Right lung (tissue), 10 donors: ENCODE results near the gene PROCA1. TPM values are rescaled to one million over a fixed set of nuclear protein-coding genes. Genes with fewer than 3 reads are reported as not detected.

ENCODE experiments used
- DNase-seq, 2 donors: peaks; one replicate each; pipeline ENCODE4 v3.0.0-alpha.2; 2013
- long read RNA-seq, 8 donors: transcript quantifications; one replicate each; lab custom pipeline, GENCODE V29; 2026
- polyA plus RNA-seq, 5 donors: library from polyadenylated mRNA; unstranded; fragments of 120-200 nt; gene quantifications; one replicate each; pipeline versions ENCODE4 v1.2.1 to v1.2.3, GENCODE V29; 2013; ENCODE audit warnings: inconsistent platforms in 1 of 5, low replicate concordance in 1 of 5; ENCODE audit not compliant: insufficient read length in 5 of 5, insufficient read depth in 1 of 5

PROCA1 gene
- 1 to 10 TPM; 5.7 to 7.1 (median 6.6) TPM for polyA plus RNA-seq
- long read RNA-seq, donor 1, partial matches to known transcripts, result 2,518 of 6,527 reads
- long read RNA-seq, donor 1, other reads (novel, unspliced or antisense), result 4,009 of 6,527 reads
- long read RNA-seq, donor 2, result 0 reads
- long read RNA-seq, donor 3, partial matches to known transcripts, result 0 of 2 reads
- long read RNA-seq, donor 3, other reads (novel, unspliced or antisense), result 0 of 2 reads
- long read RNA-seq, donor 4, partial matches to known transcripts, result 4,071 of 4,146 reads
- long read RNA-seq, donor 4, other reads (novel, unspliced or antisense), result 75 of 4,146 reads
- long read RNA-seq, donor 5, partial matches to known transcripts, result 0 of 2 reads
- long read RNA-seq, donor 5, other reads (novel, unspliced or antisense), result 0 of 2 reads
- long read RNA-seq, donor 6, partial matches to known transcripts, result 5,022 of 5,365 reads
- long read RNA-seq, donor 6, other reads (novel, unspliced or antisense), result 341 of 5,365 reads
- long read RNA-seq, donor 7, partial matches to known transcripts, result 4,949 of 5,182 reads
- long read RNA-seq, donor 7, other reads (novel, unspliced or antisense), result 233 of 5,182 reads
- long read RNA-seq, donor 8, result 0 reads

DNA sequence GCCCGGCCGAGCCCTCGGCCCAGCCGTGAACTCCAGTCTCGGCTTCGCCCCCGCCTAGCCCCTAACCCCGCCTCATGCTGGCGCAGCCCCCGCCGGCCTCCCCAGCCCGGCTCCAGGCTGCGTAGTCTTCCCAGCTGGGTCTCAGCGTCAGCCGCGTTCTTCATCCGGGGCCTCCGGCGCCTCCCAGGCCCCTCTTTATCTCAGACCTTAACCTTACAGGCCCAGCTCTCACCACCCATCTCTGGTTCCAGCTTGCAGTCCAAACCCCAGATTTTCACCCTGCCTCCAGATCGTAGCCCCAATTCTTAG, at the start of gene PROCA1:
Gene PROCA1 (minus strand): TSS at position 166 of the 309 bp plus-strand sequence. CDS start 228 bp downstream, outside the sequence.
- DNase-seq, result no peak

DNA sequence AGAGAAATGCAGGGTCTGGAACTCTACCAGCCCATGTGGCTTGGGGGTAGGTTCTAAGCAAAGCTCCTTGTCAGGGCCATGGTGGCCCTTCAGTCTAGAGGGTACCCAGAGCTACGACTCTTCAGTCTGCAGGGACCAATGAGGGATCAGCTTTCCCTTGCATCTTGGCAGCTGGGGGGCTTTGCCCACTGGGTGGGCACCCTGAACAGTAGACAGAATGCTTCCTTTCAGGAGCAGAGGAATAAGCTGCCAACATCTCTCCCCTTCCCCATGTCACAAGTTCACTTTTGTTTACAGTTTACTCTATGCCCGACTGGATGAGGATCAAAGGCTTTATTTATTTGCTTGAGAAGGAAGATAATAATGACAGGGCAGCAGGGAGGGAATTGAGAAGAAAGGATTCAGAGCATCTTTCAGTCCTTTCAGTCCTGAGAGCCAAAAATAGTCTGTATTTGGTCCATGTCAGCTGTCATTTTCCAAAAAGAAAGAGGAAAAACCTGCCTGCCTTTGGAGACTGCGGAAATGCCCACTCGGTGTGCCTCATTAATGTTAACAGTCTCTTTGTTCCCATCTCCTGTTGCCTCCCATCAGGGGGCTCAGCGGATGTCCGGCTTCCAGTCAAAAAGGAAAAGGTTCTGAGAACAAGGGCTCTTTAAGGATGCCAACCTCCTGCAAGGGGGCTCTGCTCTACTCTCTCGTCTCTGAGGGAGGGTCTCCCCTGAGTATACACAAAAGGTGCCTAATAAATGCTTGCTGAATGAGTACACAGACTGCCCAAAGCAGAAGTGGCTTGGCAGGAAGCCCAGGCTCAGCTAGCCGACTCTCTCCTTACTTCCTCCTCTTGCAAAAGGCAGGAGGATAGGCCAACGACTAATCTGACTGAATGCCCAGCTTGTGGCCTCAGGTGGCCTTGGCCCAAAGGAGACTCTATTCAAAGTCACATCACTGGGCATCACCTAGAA, 49.2 kb upstream of the PROCA1 start:
- peak in 1 of 2 donors; percentile 18 for DNase-seq

DNA sequence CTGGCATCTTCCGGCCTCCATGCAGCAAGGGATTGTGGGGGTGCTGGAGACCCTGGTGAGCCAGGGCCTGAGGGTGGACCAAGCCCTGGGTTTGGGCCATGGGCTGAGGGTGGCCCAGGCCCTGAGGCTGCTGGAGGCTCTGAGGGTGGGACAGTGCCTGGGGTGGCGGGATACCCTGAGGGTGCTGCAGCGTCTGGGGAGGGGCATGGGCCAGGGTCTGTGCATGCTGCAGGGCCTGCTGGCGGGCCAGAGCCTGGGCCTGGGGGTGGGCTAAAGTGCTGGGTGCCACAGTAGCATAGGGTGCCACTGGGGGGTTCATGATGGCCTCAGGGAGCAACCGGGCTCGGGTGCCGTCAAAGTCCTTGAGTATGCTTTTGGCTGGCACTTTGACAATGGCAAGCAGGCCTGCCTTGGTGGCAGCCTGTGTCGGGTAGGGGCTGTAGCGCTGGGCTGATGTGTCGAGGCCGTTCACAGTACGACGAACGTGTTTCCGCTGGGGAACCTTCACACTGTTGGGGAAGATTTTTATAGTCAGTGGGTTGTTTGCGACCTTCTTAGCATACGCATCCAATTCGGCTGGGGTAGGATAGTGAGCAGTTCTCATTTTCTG, 47.7 kb upstream of the PROCA1 start:
- DNase-seq, result no peak

- no peak for DNase-seq
Measured at GRCh38 chr17:28758411-28759121, 46.9 kb upstream of the PROCA1 start.

- no peak for DNase-seq
Measured at GRCh38 chr17:28756049-28756804, 44.5 kb upstream of the PROCA1 start.

DNA sequence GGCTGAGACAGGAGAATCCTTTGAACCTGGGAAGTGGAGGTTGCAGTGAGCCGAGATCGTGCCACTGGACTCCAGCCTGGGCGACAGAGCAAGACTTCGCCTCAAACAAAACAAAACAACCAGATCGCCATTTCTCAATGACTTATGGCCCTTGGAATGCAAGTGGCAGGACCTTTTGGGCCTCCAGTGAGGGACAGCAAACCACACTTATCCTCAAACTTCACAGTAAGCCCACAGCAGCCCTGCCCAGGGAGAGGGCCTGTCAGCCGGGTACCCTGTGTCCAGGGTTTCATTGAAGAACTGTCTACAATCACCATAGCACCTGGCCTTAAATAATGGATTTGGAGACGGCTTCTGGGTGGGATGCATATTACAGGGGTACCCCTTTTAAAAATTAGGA, 43.8 kb upstream of the PROCA1 start:
- DNase-seq, result no peak

DNA sequence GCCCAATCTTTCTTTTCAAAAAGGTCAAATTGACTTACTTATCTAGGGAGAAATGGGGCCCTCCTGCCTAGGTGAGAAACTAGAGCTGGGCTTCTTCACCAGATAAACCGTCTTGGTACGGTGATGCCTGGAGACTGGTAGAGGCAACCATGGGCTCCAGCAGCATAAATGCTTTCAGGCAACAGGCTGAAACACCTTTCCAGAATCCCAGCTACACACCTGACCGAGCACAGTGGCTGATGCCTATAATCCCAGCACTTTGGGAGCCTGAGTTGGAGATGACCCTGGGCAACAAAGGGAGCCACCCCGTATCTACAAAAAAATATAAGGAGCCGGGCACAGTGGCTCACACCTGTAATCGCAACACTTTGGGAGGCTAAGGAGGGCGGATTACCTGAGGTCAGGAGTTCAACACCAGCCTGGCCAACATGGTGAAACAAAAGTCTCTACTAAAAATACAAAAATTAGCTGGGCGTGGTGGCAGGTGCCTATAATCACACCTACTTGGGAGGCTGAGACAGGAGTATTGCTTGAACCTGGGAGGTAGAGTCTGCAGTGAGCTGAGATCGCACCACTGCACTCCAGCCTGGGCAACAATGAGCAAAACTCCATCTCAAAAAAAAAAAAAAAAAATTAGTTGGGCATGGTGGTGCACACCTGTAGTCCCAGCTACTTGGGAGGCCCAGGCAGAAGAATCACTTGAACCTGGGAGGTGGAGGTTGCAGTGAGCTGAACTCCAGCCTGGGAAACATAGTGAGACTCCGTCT, 40.1 kb upstream of the PROCA1 start:
- DNase-seq, result no peak

- peak; percentile 76 to 87 for DNase-seq
Measured at GRCh38 chr17:28750178-28751047, 38.7 kb upstream of the PROCA1 start.

- no peak for DNase-seq
Measured at GRCh38 chr17:28749516-28750177, 38.0 kb upstream of the PROCA1 start.

- DNase-seq, result no peak
Measured at GRCh38 chr17:28748852-28749515, 37.3 kb upstream of the PROCA1 start.

- DNase-seq, result no peak
Measured at GRCh38 chr17:28747801-28748750, 36.4 kb upstream of the PROCA1 start.

DNA sequence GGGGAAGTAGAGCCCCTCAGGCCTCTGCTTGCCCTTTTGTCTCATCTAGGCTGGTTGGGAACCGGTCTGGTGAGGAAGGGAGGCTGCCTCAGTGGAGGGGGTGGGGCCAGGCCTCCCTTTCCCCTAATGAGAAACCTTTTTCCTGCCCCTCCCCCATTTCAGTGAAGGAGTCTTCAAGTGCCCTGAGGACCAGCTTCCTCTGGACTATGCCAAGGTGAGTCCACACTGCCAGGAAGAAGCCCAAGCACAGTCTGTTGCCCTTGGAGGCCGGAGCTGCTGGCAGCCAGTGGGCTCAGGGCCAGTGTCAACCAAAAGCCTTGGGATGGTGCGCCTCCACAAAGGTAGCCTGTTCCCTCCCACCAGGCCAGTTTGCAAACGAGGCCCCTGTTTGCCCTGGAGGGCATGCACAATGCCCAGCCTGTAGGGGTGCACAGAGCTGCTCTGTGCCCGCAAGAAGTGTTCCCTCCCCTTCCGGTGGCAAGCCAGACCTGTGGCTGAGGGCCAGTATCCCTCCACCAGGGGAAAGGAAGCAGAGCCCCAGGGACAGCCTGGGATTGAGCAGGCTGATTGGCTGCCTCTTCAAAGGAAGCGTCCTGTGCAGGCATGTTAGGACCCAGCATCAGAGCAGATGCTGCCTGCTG, 35.5 kb upstream of the PROCA1 start:
- peak; percentile 74 to 75 for DNase-seq

DNA sequence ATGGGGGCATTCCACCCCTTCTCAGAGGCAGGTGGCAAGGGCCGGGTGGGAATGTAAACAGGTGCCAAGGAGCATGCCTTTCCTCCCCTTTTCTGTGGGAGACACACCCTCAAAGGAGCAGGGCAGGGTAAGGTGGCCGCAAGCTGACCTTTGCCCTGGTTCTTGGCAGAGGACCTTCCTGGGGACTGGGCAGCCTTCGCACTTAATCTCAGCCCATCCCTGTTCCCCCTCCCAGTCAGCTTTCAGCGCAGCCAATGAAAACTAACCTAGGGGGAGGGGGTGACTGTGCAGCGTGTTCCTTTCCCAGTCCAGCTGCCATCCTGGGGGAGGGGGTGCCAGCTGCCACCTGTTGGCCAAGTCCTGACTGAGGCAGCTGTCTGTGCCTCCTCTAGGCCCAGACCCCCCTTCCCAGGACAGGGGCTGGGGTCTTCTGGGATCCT, 34.9 kb upstream of the PROCA1 start:
- DNase-seq, result no peak

DNA sequence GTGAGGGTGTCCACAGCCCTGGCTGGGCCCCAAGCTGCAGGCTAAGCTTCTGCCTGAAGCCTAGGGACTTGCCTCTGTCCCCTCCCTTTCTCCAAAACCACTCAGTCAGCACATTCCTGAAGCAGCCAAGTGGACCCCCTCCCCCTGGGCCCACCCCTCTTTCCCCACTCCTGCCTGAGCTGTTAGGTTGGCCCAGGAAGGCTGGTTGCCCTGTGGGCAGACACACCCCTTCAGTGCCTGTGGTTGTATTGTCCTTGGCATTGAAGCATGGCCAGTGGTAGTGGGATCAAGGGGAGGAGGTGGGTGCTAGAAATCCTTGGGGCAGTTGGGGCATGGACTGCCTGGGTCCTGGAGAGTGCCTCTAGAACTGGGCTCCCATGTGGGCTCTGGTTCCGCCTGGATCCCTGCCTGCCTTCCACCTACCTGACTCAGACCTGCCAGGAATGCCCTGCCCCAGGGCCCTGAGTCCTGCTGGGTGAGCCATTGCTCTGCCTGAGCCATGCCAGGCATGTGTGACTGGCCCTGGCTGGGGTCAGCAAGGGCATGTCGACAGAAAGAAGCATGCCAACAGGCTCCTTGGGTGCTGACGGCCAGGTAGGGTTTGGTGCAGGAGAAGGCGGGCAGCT, 34.2 kb upstream of the PROCA1 start:
- peak in 1 of 2 donors; percentile 64 for DNase-seq
